GM19397 (cell line): ENCODE results near the gene S100A4.
"Not testable (repeated sequence)": the region's sequence is repeated elsewhere in the genome, so short reads cannot be mapped to it uniquely, and the experiment has no call there.

Source experiments
- ATAC-seq: cut with Tn5 transposase; IDR thresholded peaks from one replicate; pipeline ENCODE4 v1.9.1; 2021; ENCODE audit warnings: mild to moderate bottlenecking, moderate library complexity; ENCODE audit not compliant: unreplicated experiment

The S100A4 gene

GRCh38 chr1:153567621-153568366 lies 22.2 kb upstream of the S100A4 start:
- no peak for ATAC-seq

- no peak for ATAC-seq
Measured at GRCh38 chr1:153566414-153567371, 21.1 kb upstream of the S100A4 start.

GRCh38 chr1:153565529-153566374 lies 20.1 kb upstream of the S100A4 start, which contains the start of gene S100A2:
TSS of gene S100A2 (minus strand) at chr1:153565844. CDS start at chr1:153563877, 1,967 bp downstream.
- ATAC-seq: no peak

- ATAC-seq: no peak
Measured at GRCh38 chr1:153563991-153564390, 18.4 kb upstream of the S100A4 start.

GRCh38 chr1:153563483-153563901 lies 17.9 kb upstream of the S100A4 start:
- ATAC-seq: no peak

GRCh38 chr1:153562021-153562420 lies 16.4 kb upstream of the S100A4 start:
- ATAC-seq: not testable (repeated sequence)

GRCh38 chr1:153561466-153561985 lies 15.9 kb upstream of the S100A4 start:
- ATAC-seq: no peak

GRCh38 chr1:153560771-153561465 lies 15.3 kb upstream of the S100A4 start:
- ATAC-seq: no peak

GRCh38 chr1:153560241-153560640 lies 14.6 kb upstream of the S100A4 start:
- no peak for ATAC-seq

- ATAC-seq: no peak
Measured at GRCh38 chr1:153557877-153558276, 12.3 kb upstream of the S100A4 start.

- ATAC-seq: no peak
Measured at GRCh38 chr1:153556348-153556747, 10.7 kb upstream of the S100A4 start.

- ATAC-seq: no peak
Measured at GRCh38 chr1:153553830-153554541, 8.4 kb upstream of the S100A4 start.

- no peak for ATAC-seq
Measured at GRCh38 chr1:153553096-153553495, 7.5 kb upstream of the S100A4 start.

- no peak for ATAC-seq
Measured at GRCh38 chr1:153552335-153552734, 6.7 kb upstream of the S100A4 start.

- ATAC-seq: no peak
Measured at GRCh38 chr1:153550827-153551500, 5.4 kb upstream of the S100A4 start.

- no peak for ATAC-seq
Measured at GRCh38 chr1:153550398-153550758, 4.8 kb upstream of the S100A4 start.

- ATAC-seq: no peak
Measured at GRCh38 chr1:153549741-153550397, 4.3 kb upstream of the S100A4 start.
